Ishikawa (cell line): ENCODE measurements around the gene NEUROD6.

Source experiments
- CEBPB ChIP-seq: IDR thresholded peaks from 2 replicates; pipeline ENCODE4 v1.6.1; 2012
- CREB1 ChIP-seq: IDR thresholded peaks from 2 replicates; pipeline ENCODE4 v1.6.1; 2012; ENCODE audit warnings: low read depth
- FOXM1 ChIP-seq: IDR thresholded peaks from 2 replicates; pipeline ENCODE4 v1.6.1; 2012; ENCODE audit warnings: low read depth, borderline replicate concordance
- MAX ChIP-seq: IDR thresholded peaks from 2 replicates; pipeline ENCODE4 v1.6.1; 2012
- NFIC ChIP-seq: IDR thresholded peaks from 2 replicates; pipeline ENCODE4 v1.6.1; 2012
- RAD21 ChIP-seq: IDR thresholded peaks from 2 replicates; pipeline ENCODE4 v1.6.1; 2012; ENCODE audit warnings: low read depth
- REST ChIP-seq: IDR thresholded peaks from 2 replicates; pipeline ENCODE4 v1.6.1; 2012; ENCODE audit warnings: low read depth, mild to moderate bottlenecking
- TAF1 ChIP-seq: IDR thresholded peaks from 2 replicates; pipeline ENCODE4 v1.6.1; 2012; ENCODE audit warnings: low read depth, mild to moderate bottlenecking
- TCF12 ChIP-seq: IDR thresholded peaks from 2 replicates; pipeline ENCODE4 v1.6.1; 2012; ENCODE audit warnings: low read depth
- USF1 ChIP-seq: IDR thresholded peaks from 2 replicates; pipeline ENCODE4 v1.6.1; 2012
- YY1 ChIP-seq: IDR thresholded peaks from 2 replicates; pipeline ENCODE4 v1.6.1; 2012; ENCODE audit warnings: low read depth
- ZBTB7A ChIP-seq: IDR thresholded peaks from 2 replicates; pipeline ENCODE4 v1.6.1; 2012; ENCODE audit warnings: low read depth

- no peak for TF ChIP-seq RAD21
- TF ChIP-seq REST, result no peak
- TF ChIP-seq ZBTB7A, result no peak
- no peak for TF ChIP-seq MAX
- TF ChIP-seq TAF1, result no peak
- TF ChIP-seq YY1, result no peak
- no peak for TF ChIP-seq USF1
- no peak for TF ChIP-seq FOXM1
- TF ChIP-seq CEBPB, result no peak
- TF ChIP-seq CREB1, result no peak
- TF ChIP-seq TCF12, result no peak
- no peak for TF ChIP-seq NFIC
Observed at GRCh38 chr7:31308652-31309051, 31.9 kb downstream of the NEUROD6 start.
